ENCODE results near the gene AQR. TPM values are rescaled to one million over a fixed set of nuclear protein-coding genes. Genes with fewer than 3 reads are reported as not detected.
"Not testable (repeated sequence)": the region's sequence is repeated elsewhere in the genome, so short reads cannot be mapped to it uniquely, and the experiment has no call there.

Gene AQR
- total and polyA plus RNA-seq, 2 donors from 2014 or later = 14.2 to 30.9 TPM

- Histone ChIP-seq H3K4me1 (ENCODE audit: control insufficient read depth in 2 of 3, insufficient read depth in 2 of 3, low read depth in 1 of 3, low read length in 3 of 3) (no peaks in the 10 kb centered on the region), H3K9me3 (ENCODE audit: control insufficient read depth in 2 of 3, insufficient read depth in 1 of 3, low read length in 3 of 3) (no peaks in the 10 kb centered on the region), H3K27ac (ENCODE audit: low read depth in 2 of 2, low read length in 2 of 2) (no peak overlapping the region), H3K4me3 (ENCODE audit: low read length in 3 of 3) (no peak overlapping the region), H3K27me3 (ENCODE audit: control insufficient read depth, insufficient read depth, low read length) (no peaks in the 10 kb centered on the region), H3K36me3 (ENCODE audit: control insufficient read depth in 2 of 3, insufficient read depth in 3 of 3, low read length in 3 of 3) (no peaks in the 10 kb centered on the region), H3K9ac (ENCODE audit: low read length in 3 of 3) (no peak overlapping the region)
- no peak for DNase-seq
- no peak for TF ChIP-seq CTCF (IDR thresholded peaks at IDR 0.05; ENCODE audit: borderline replicate concordance, extremely low read depth, insufficient read depth)
- FAIRE-seq = no peak
- intact Hi-C loops (cut with DNase I) = no loop called here
Measured at GRCh38 chr15:34818526-34818925, 151.0 kb downstream of the AQR start.

- Histone ChIP-seq H3K4me1 (ENCODE audit: control insufficient read depth in 2 of 3, insufficient read depth in 2 of 3, low read depth in 1 of 3, low read length in 3 of 3) (no peaks in the 10 kb centered on the region), H3K4me3 (ENCODE audit: low read length in 3 of 3) (no peak overlapping the region), H3K27ac (ENCODE audit: low read depth in 2 of 2, low read length in 2 of 2) (no peak overlapping the region), H3K27me3 (ENCODE audit: control insufficient read depth, insufficient read depth, low read length) (no peaks in the 10 kb centered on the region), H3K9me3 (ENCODE audit: control insufficient read depth in 2 of 3, insufficient read depth in 1 of 3, low read length in 3 of 3) (no peaks in the 10 kb centered on the region), H3K36me3 (ENCODE audit: control insufficient read depth in 2 of 3, insufficient read depth in 3 of 3, low read length in 3 of 3) (no peaks in the 10 kb centered on the region), H3K9ac (ENCODE audit: low read length in 3 of 3) (no peak overlapping the region)
- no peak for TF ChIP-seq CTCF (IDR thresholded peaks at IDR 0.05; ENCODE audit: borderline replicate concordance, extremely low read depth, insufficient read depth)
- no peak for DNase-seq
- no peak for FAIRE-seq
- intact Hi-C loops (cut with DNase I) = no loop called here
Measured at GRCh38 chr15:34815836-34816235, 153.7 kb downstream of the AQR start.

- no peak for TF ChIP-seq CTCF (IDR thresholded peaks at IDR 0.05; ENCODE audit: borderline replicate concordance, extremely low read depth, insufficient read depth)
- H3K9ac ChIP-seq (ENCODE audit: low read length in 3 of 3) = no peak overlapping the region
- H3K9me3 ChIP-seq (ENCODE audit: control insufficient read depth in 2 of 3, insufficient read depth in 1 of 3, low read length in 3 of 3) = no peaks in the 10 kb centered on the region
- no peaks in the 10 kb centered on the region for H3K36me3 ChIP-seq (ENCODE audit: control insufficient read depth in 2 of 3, insufficient read depth in 3 of 3, low read length in 3 of 3)
- DNase-seq (no peak), FAIRE-seq (no peak)
- intact Hi-C loops (cut with DNase I) = no loop called here
- H3K27ac ChIP-seq (ENCODE audit: low read depth in 2 of 2, low read length in 2 of 2) = no peak overlapping the region
- no peaks in the 10 kb centered on the region for H3K4me1 ChIP-seq (ENCODE audit: control insufficient read depth in 2 of 3, insufficient read depth in 2 of 3, low read depth in 1 of 3, low read length in 3 of 3)
- no peak overlapping the region for H3K4me3 ChIP-seq (ENCODE audit: low read length in 3 of 3)
- no peaks in the 10 kb centered on the region for H3K27me3 ChIP-seq (ENCODE audit: control insufficient read depth, insufficient read depth, low read length)
Measured at GRCh38 chr15:34813446-34814190, 155.9 kb downstream of the AQR start.

GRCh38 chr15:34812868-34813365 lies 156.6 kb downstream of the AQR start:
- H3K4me3 ChIP-seq (ENCODE audit: low read length in 3 of 3); FAIRE-seq; H3K4me1 ChIP-seq (ENCODE audit: control insufficient read depth in 2 of 3, insufficient read depth in 2 of 3, low read depth in 1 of 3, low read length in 3 of 3); H3K27ac ChIP-seq (ENCODE audit: low read depth in 2 of 2, low read length in 2 of 2); H3K9me3 ChIP-seq (ENCODE audit: control insufficient read depth in 2 of 3, insufficient read depth in 1 of 3, low read length in 3 of 3); H3K27me3 ChIP-seq (ENCODE audit: control insufficient read depth, insufficient read depth, low read length); DNase-seq; H3K36me3 ChIP-seq (ENCODE audit: control insufficient read depth in 2 of 3, insufficient read depth in 3 of 3, low read length in 3 of 3); H3K9ac ChIP-seq (ENCODE audit: low read length in 3 of 3); intact Hi-C loops (cut with DNase I): not testable (repeated sequence)

Data from kidney (tissue), 14 donors.